ENCODE results near the gene GALNT2.

Gene GALNT2

DNA sequence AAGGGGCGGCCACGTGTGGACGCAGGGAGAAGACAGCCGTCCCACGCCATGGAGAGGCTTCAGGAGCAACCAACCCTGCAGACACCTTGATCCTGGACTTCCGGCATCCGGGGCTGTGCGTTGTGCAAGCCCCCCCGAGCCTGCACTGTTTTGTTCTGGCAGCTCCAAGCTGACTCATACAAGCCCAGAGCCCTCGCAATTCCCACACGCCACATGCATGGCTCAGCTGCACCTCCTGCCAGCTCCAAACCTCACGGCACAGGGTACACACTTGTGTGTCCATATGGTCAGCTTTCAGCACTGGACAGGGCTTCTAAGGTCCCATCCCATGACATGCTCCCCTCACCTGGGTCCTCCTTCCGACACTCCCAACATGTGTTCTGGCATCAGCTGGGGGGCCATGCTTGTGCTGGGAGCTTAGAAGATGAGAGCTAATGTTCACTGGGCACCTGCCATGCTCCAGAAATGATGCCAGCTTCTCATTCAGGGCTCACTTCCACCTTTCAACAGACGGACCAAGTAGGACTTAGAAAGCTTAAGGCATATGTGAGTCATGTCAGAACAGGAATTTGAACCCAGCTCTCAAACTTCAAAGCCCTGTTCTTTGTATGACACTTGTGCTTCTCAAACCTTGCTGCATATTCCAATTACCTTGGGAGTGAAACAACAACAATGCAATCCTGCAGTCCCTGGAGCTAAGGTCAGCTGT, 221.8 kb downstream of the GALNT2 start:
- no peak for DNase-seq

GRCh38 chr1:230289350-230289644, 222.3 kb downstream of the GALNT2 start:
- no peak for DNase-seq

DNA sequence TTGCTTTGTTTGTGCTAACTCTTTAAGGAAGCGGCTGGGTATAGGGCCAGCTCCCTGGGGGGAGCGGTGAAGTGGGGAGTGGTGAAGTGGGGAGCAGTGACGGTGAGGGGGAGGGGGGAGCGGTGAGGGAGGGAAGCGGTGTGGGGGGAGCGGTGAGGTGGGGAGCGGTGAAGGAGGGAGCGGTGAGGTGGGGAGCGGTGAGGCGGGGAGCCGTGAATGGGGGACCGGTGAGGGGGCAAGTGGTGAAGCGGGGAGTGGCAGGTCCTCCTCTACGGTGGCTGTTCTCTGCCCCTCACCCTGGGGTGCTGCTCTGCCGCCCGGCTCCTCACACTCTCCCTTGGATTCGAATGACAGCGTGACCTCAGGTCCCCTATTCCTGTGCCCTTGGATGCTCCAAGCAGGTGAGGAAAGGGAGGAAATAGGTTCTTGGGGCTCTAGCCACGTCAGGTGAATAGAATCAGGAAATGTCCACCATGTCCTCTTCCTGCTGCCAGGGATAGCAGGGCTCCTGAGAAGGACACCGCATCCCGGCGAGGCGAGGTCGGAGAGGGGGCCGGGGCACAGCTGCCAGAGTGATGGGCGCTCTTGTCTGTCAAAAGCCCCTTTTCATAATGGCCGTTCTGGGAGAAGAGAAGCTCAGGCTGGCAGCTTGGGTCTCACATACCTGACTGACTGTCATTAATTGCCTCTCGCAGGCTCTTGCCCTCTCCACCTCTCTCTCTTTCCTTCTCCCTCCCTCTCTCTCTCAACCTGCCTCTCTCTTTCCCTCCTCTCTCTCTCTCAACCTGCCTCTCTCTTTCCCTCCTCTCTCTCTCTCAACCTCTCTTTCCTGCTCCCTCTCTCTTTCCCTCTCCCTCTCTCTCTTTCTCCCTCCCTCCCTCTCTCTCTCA, 224.9 kb downstream of the GALNT2 start:
- no peak for DNase-seq

GRCh38 chr1:230292689-230293389, 225.8 kb downstream of the GALNT2 start:
- no peak for DNase-seq

DNA sequence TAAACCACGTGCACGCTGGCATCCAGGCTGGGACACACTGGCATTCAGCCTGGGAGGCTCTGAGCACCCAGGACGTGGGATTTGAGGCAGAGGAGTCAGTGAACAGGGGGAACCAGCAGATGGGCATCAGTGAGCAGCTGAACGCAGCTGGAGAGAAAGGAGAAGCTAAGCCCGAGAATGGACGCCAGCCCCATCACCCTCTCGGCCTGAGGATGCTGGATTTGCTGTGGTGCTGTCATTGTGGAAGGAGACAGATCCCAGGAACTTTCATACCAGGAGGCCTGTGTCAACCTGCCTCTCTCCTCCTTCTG, 226.3 kb downstream of the GALNT2 start:
- DNase-seq, result no peak

GRCh38 chr1:230295367-230295766, 228.3 kb downstream of the GALNT2 start:
- no peak for DNase-seq

DNA sequence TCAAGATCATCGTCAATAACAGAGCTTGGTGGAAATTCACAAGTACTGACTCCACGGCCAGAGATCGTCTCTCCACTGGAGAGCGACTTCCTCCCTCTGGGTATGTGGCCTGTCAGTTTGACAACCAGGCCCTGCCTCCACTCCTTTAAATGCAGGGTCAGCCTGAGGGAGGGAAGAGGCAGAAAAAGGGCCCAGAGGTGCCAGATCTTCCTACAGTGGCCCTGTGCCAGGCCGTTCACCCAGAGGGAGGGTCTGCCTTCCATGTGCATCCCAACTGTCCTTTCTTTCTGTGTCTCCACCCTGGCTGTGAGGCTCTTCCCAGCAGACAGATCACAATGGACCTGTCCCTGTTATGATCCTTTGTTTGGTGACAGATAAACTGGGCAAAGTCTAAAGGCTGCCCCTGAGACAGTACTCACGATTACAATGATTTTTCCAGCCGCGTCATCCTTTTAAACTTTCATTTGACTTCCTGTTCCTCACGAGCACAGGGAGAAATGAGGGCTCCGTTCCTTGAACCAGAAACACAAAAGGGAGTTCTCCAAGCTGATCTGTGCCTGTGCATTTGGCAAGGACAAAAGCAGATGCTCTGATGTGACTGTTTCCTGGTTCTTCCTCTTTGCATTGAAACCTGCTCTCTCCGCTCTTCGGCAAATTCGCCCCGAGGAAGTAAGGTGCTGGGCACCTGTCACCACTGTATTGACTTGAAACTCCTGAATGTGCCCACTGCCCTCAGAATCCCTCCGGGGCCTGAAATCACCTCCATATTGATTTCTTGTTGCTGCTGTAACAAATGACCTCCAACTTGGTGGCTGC, 232.4 kb downstream of the GALNT2 start:
- DNase-seq, result no peak

DNA sequence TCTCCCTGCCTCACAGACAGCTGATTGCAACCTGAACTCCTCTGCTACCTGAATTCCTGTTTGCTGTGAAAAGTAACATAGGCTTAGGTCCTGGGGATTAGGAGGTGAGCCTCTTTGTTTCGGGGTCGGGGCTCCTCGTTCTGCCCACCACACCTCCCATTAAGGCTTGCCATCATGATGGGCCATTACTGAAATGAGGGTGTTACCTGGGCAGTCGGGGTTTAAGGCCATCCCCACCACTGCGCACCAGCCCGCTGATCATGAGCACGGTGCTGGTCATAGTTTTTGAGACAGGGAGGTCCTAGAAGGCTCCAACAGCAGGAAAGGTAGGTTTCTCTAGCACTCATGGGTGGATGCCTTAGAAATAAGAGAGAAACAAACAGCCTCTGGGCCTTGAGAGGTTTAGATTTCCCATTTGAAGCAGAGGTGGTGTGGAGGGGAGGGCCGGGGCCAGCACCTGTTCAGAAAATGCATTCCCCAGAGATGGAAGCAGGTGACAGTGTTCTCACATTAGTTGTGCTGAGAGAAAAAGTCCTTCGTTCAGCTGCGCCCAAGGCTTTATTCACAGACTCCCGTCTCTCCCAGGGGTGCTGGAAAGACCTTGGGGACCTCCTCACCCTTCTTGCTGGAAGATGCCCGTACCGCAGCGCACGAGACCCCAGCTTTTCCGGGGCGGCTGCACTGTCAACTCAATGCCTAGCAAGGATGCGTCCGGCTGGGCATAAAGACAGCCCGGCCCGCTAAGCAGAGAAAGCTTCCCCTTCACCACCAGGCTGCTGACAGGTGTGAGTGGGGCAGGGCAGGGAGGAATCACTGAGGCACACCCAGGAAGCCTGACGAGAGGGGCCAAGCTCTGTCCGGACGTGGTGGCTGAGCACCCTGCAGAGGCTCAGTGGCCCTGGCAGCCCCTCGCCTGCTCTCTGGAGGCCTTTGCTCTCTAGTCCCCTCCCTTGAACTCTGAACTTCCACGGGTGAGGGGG, 233.6 kb downstream of the GALNT2 start:
- DNase-seq, result no peak

- DNase-seq, result no peak
Measured at GRCh38 chr1:230301322-230301721, 234.3 kb downstream of the GALNT2 start.

DNA sequence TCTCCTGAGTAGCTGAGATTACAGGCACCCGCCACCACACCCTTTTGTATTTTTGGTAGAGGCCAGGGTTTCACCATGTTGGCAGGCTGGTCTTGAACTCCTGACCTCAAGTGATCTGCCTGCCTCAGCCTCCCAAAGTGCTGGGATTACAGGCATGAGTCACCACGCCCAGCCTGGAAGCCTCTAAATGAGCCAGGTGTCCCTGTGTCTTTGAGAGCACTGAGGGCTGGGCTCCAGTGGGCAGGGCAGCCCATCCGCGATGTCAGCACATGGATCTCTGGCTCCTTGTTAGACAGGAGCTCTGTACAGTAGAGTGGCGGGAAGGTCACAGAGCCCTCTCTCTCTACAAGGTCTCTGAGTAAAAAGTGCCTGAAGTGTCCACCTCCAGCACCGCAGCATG, 234.8 kb downstream of the GALNT2 start:
- no peak for DNase-seq

DNA sequence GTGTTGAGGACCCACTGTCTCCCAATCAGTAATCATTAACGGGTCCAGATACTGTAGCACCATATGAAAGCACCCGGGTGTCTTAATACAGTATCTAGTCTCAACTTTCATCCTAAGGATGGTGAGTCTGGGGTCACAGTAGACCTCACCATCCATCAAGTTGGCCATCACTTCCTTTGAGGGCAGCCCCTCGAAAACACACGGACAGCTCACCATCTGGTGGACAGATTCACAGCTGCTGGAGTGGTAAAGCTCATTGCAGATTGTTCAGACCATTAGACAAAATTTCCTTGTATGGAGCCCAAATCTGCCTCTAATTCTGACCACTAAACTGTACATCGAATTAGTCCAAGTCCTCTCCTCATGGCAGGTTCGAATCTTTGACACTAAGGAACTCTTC, 236.0 kb downstream of the GALNT2 start:
- DNase-seq, result no peak

- DNase-seq, result no peak
Measured at GRCh38 chr1:230303822-230304221, 236.8 kb downstream of the GALNT2 start.

DNA sequence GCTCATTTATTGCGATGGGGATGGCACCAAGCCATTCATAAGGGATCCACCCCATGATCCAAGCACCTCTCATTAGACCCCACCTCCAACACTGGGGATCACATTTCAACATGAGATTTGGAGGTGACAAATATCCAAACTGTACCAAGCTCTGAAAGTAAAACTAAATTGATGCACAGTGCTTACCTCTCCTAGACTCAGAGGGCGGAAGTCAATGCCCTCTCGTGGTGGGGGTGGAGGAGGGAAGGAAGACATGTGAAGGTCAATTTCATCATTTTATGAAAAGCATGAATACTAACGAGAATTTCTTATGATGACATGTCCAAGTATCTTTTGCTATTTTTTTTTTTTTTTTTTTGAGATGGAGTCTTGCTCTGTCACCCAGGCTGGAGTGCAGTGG, 239.1 kb downstream of the GALNT2 start:
- DNase-seq, result no peak

DNA sequence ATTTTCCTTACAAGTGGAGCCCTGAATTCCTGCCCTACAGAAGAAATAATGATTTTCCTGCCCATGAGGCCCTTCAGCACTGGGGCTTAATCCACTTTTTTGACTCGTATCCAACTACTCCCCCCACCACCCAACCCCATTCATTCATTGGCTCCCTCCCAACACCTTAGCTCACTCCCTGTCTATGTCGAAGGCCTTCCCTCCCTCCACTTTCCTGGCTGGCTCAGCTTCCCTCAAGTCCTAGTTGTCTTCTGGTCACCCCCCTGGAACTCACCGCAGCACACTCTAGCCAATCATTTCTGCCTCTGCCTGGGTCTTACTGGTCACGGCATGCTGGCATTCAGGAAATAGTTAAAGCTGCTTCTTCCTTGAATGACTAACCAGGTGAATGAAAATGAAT, 240.2 kb downstream of the GALNT2 start:
- no peak for DNase-seq

DNA sequence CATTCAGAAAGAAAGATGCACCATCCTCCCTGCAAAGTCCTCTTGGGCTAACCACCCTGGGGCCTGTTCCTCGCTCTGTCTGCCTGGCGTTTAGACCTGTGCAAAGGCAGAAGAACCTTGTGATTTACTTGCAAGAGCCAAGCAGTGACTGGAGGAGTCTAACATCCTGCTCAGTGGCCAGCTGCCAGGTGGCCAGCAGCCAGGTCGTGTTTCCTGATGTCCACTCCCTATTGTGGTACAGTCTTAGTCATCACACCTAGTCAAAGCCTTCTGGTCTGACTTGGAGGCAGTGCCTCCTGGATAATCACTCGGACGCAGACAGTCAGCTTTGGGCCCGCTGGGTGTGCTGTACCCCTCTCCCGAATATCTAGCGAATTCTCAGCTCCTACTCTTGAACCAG, 241.0 kb downstream of the GALNT2 start:
- DNase-seq, result no peak

GRCh38 chr1:230308821-230309220, 241.8 kb downstream of the GALNT2 start:
- no peak for DNase-seq

DNA sequence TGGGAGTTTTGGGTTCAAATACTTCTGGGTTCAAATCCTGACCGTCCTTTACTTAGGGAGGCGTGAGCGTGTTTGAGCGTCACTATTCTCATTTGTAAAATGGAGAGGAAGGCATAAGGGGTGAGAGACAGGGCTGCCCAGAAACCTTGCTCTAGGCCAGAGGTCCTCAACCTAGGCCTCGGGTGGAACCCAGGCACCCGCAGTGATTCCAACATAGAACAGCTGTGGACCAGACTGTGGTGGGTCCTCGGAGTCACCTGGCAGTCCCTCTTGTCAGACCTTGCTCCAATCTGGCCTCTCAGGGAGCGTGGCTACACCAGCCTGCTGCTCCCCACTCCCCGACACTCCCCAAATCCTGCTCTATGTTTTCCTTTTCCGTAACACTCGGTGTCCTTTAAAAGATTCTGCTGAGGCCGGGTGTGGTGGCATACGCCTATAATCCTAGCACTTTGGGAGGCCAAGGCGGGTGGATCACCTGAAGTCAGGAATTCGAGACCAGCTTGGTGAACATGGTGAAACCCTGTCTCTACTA, 242.7 kb downstream of the GALNT2 start:
- no peak for DNase-seq

- peak; percentile 59 for DNase-seq
Measured at GRCh38 chr1:230310381-230311163, 243.5 kb downstream of the GALNT2 start.

DNA sequence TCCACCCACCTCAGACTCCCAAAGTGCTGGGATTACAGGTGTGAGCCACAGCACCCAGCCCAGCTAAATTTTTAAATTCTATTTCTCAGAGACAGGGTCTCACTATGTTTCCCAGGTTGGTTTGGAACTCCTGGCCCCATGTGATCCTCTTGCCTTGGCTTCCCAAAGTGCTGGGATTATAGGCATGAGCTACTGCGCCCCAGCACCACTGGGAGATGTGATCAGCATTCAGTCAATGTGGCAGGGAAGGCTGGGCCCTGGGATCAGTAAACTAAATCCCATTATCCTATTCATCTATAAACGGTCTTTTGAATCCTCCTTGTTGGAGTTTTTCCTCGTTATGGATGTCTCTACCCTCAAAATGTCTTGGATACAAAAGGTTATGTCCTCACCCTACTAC, 245.6 kb downstream of the GALNT2 start:
- no peak for DNase-seq

GRCh38 chr1:230313453-230314141, 246.6 kb downstream of the GALNT2 start:
- DNase-seq, result no peak
